ENCODE data around the gene CDC42SE2. TPM values are rescaled to one million over a fixed set of nuclear protein-coding genes. Genes with fewer than 3 reads are reported as not detected.
"Not testable (repeated sequence)": the region's sequence is repeated elsewhere in the genome, so short reads cannot be mapped to it uniquely, and the experiment has no call there.

CDC42SE2 gene
- total and polyA plus RNA-seq, 12 donors, result 5.1 to 26.7 (median 19.2) TPM

DNA sequence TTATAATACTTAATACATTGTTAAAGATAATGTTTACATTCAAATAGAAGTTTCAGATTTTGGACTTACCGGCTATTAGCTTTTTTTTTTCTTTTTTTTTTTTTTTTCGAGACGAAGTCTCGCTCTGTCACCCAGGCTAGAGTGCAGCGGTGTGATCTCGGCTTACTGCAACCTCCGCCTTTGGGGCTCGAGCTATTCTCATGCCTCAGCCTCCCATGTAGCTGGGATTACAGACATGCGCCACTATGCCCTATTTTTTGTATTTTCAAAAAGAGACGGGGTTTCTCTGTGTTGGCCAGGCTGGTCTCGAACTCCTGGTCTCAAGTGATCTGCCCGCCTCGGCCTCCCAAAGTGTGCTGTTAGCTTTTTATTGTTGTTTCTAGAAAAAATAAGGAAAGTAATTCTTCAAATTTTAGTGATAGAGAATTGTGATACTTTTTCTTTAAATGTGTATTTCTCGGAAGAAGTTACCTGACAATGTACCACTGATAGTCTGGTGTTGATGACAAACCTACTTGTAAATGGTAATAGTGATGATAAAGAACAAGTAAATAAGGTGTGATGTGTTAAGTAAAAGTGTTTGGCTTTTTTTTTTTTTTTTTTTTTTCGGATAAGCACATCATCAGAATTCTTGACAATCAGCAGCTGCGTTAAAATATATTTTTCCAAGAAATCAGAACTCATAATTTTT, 2.7 kb downstream of the CDC42SE2 start:
- WGBS, 4 donors, result 84 to 91% (median 90%) methylated on average over 16 of the region's 16 CpGs
- H3K27me3 ChIP-seq, result no peaks in the 10 kb centered on the region
- H3K36me3 ChIP-seq (replicated peaks in 1 of 2), result no peaks in the 10 kb centered on the region
- intact Hi-C loops (cut with DNase I), result no loop called here
- H3K9me3 ChIP-seq (replicated peaks in 1 of 3), result no peaks in the 10 kb centered on the region
- H3K27ac ChIP-seq, result no peak overlapping the region
- H3K4me3 ChIP-seq, result no peak overlapping the region
- no peak for DNase-seq
- TF ChIP-seq POLR2A (IDR thresholded peaks at IDR 0.05), result no peak
- TF ChIP-seq, protein P1, sequence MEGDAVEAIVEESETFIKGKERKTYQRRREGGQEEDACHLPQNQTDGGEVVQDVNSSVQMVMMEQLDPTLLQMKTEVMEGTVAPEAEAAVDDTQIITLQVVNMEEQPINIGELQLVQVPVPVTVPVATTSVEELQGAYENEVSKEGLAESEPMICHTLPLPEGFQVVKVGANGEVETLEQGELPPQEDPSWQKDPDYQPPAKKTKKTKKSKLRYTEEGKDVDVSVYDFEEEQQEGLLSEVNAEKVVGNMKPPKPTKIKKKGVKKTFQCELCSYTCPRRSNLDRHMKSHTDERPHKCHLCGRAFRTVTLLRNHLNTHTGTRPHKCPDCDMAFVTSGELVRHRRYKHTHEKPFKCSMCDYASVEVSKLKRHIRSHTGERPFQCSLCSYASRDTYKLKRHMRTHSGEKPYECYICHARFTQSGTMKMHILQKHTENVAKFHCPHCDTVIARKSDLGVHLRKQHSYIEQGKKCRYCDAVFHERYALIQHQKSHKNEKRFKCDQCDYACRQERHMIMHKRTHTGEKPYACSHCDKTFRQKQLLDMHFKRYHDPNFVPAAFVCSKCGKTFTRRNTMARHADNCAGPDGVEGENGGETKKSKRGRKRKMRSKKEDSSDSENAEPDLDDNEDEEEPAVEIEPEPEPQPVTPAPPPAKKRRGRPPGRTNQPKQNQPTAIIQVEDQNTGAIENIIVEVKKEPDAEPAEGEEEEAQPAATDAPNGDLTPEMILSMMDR (IDR thresholded peaks at IDR 0.05), result no peak
- peaks cover 0 to 21% of the 10 kb centered on the region in 2 donors for H3K4me1 ChIP-seq (replicated peaks in 1 of 2)

DNA sequence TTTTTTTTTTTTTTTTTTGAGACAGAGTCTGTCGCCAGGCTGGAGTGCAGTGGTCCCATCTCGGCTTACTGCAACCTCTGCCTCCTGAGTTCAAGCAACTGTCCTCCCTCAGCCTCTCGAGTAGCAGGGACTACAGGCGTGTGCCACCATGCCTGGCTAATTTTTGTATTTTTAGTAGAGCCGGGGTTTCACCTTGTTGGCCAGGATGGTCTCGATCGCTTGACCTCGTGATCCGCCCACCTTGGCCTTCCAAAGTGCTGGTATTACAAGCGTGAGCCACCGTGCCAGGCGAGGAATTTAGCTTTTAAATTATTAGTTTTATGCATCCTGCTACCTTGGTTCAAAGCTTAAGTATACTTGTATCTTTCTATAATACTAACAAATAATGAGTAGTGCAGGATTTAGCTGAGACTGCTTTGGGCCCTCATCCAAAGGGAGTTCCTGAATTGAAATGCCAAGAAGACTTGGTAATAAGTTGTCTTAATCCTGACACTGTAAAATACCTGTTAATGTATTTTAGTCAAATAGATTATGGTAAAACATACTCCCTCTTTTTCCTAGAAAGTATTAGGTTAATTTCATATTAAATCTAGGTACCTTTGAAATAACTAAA, 5.0 kb downstream of the CDC42SE2 start:
- no peaks in the 10 kb centered on the region for H3K27me3 ChIP-seq
- WGBS, 4 donors, result 91 to 97% (median 94%) methylated on average over 10 to 12 of the region's 12 CpGs
- H3K4me3 ChIP-seq, result no peak overlapping the region
- H3K9me3 ChIP-seq (replicated peaks in 1 of 3), result no peaks in the 10 kb centered on the region
- intact Hi-C loops (cut with DNase I), result no loop called here
- DNase-seq, result no peak
- H3K27ac ChIP-seq, result no peak overlapping the region
- H3K4me1 ChIP-seq (replicated peaks in 1 of 2), result peaks cover 0 to 12% of the 10 kb centered on the region in 2 donors
- TF ChIP-seq, protein P1 (IDR thresholded peaks at IDR 0.05), result no peak
- no peak for TF ChIP-seq POLR2A (IDR thresholded peaks at IDR 0.05)
- H3K36me3 ChIP-seq (replicated peaks in 1 of 2), result no peaks in the 10 kb centered on the region

DNA sequence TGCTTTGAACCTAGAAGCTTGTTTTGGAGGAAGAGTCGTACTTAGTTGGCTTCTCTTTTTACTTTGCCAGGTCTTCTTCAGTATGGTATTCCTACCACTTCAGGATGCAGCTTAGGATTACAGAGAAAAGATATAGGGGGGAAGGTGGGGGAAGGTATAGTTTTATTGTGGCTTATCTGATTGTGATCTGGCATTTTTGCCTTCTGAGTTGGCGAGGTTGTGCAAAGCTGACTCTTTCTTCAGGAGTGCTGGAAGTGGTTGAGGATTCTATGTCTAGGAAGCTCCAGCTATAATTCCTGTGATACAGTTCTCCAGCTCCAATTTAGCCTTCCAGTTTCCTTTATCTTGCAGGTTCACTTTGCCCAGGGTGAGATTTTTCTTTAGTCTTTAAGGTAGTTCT, 7.0 kb downstream of the CDC42SE2 start:
- 77 to 81% (median 79%) methylated on average over 2 of the region's 2 CpGs for WGBS, 4 donors
- intact Hi-C loops (cut with DNase I), result loop anchor here in 1 of 2 donors (10.0 kb wide), 2 partner anchors 54 to 134 kb away; no protein-coding TSS in a partner anchor
- Histone ChIP-seq H3K36me3 (replicated peaks in 1 of 2) (no peaks in the 10 kb centered on the region), H3K27ac (no peak overlapping the region), H3K4me1 (replicated peaks in 1 of 2) (peaks cover 0 to 2% of the 10 kb centered on the region in 2 donors), H3K27me3 (no peaks in the 10 kb centered on the region), H3K4me3 (no peak overlapping the region), H3K9me3 (replicated peaks in 1 of 3) (no peaks in the 10 kb centered on the region)
- no peak for DNase-seq
- TF ChIP-seq, protein P1 (IDR thresholded peaks at IDR 0.05), result no peak
- TF ChIP-seq POLR2A (IDR thresholded peaks at IDR 0.05), result no peak

DNA sequence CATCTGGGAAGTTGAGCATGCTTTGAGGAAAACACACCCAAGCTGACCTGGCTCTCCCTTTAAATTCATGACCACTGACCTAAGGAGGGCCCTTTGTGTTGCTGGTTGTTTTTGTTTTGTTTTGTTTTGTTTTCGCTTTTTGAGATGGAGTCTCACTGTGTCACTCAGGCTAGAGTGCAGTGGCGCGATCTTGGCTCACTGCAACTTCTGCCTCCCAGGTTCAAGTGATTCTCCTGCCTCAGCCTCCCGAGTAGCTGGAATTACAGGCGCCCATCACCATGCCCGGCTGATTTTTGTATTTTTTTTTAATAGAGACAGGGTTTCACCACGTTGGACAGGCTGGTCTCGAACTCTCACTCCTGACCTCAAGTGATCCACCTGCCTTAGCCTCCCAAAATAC, 8.0 kb downstream of the CDC42SE2 start:
- DNase-seq; H3K4me3 ChIP-seq; H3K27ac ChIP-seq; H3K4me1 ChIP-seq (replicated peaks in 1 of 2); H3K27me3 ChIP-seq; H3K9me3 ChIP-seq (replicated peaks in 1 of 3); H3K36me3 ChIP-seq (replicated peaks in 1 of 2): not testable (repeated sequence)
- intact Hi-C loops (cut with DNase I), result loop anchor here in 1 of 2 donors (10.0 kb wide), 2 partner anchors 53 to 133 kb away; no protein-coding TSS in a partner anchor
- 89 to 94% (median 90%) methylated on average over 8 of the region's 8 CpGs for WGBS, 4 donors

All from adrenal gland (tissue), 12 donors.